HepG2 (cell line): ENCODE measurements around the gene CDKN1A. TPM values are rescaled to one million over a fixed set of nuclear protein-coding genes. Genes with fewer than 3 reads are reported as not detected.

Experiments
- FLYWCH1 ChIP-seq: sonication (generic); formaldehyde crosslinking; IDR thresholded peaks from 2 replicates; pipeline ENCODE4 v1.8.1; 2023; ENCODE audit warnings: mild to moderate bottlenecking, missing genetic modification reagents
- HNF4G ChIP-seq, 2 experiments: sonication (generic) in 1 of 2; formaldehyde crosslinking in 1 of 2; IDR thresholded peaks; 2 replicates each; pipeline versions ENCODE4 v1.4.0 to v1.6.1; 2011 to 2020; ENCODE audit warnings: borderline replicate concordance in 2 of 2, low read depth in 2 of 2, mild to moderate bottlenecking in 2 of 2, low read length in 1 of 2, missing genetic modification reagents in 1 of 2, moderate library complexity in 1 of 2
- HOXA3 ChIP-seq: sonication (generic); formaldehyde crosslinking; IDR thresholded peaks from 2 replicates; pipeline ENCODE4 v1.5.0; 2020; ENCODE audit warnings: missing genetic modification reagents
- HOXD1 ChIP-seq: sonication (generic); formaldehyde crosslinking; IDR thresholded peaks from 2 replicates; pipeline ENCODE4 v1.5.0; 2020; ENCODE audit warnings: missing genetic modification reagents
- IRX3 ChIP-seq: sonication (generic); formaldehyde crosslinking; IDR thresholded peaks from 2 replicates; pipeline ENCODE4 v1.8.1; 2023; ENCODE audit warnings: mild to moderate bottlenecking, low read depth, missing genetic modification reagents, borderline replicate concordance
- MAF1 ChIP-seq: sonication (generic); formaldehyde crosslinking; IDR thresholded peaks from 2 replicates; pipeline ENCODE4 v1.5.0; 2020; ENCODE audit warnings: missing genetic modification reagents, borderline replicate concordance
- MEIS2 ChIP-seq: sonication (generic); formaldehyde crosslinking; IDR thresholded peaks from 2 replicates; pipeline ENCODE4 v1.9.0; 2021; ENCODE audit warnings: mild to moderate bottlenecking, missing genetic modification reagents
- NAIF1 ChIP-seq: sonication (generic); formaldehyde crosslinking; IDR thresholded peaks from 2 replicates; pipeline ENCODE4 v1.5.0; 2020; ENCODE audit warnings: mild to moderate bottlenecking, missing genetic modification reagents, borderline replicate concordance
- NR2C2 ChIP-seq: sonication (generic); formaldehyde crosslinking; IDR thresholded peaks from 2 replicates; pipeline ENCODE4 v1.4.0; 2020; ENCODE audit warnings: missing genetic modification reagents, mild to moderate bottlenecking, moderate library complexity, borderline replicate concordance
- PHF21A ChIP-seq: sonication (generic); formaldehyde crosslinking; IDR thresholded peaks from 2 replicates; pipeline ENCODE4 v1.5.0; 2020; ENCODE audit warnings: mild to moderate bottlenecking, missing genetic modification reagents
- PHF8 ChIP-seq: sonication (generic); formaldehyde crosslinking; IDR thresholded peaks from 2 replicates; pipeline ENCODE4 v1.5.0; 2020; ENCODE audit warnings: missing genetic modification reagents
- RXRB ChIP-seq: IDR thresholded peaks from 2 replicates; pipeline ENCODE4 v1.6.1; 2016; ENCODE audit warnings: borderline replicate concordance, missing genetic modification reagents, missing compliant biosample characterization
- THAP7 ChIP-seq: sonication (generic); formaldehyde crosslinking; IDR thresholded peaks from 2 replicates; pipeline ENCODE4 v1.8.1; 2023; ENCODE audit warnings: mild to moderate bottlenecking, missing genetic modification reagents
- ZFY ChIP-seq: sonication (generic); formaldehyde crosslinking; IDR thresholded peaks from 2 replicates; pipeline ENCODE4 v1.4.0; 2020; ENCODE audit warnings: missing genetic modification reagents
- ZNF225 ChIP-seq: sonication (generic); formaldehyde crosslinking; IDR thresholded peaks from 2 replicates; pipeline ENCODE4 v1.4.0; 2020; ENCODE audit warnings: mild to moderate bottlenecking, missing genetic modification reagents
- ZNF230 ChIP-seq: sonication (generic); formaldehyde crosslinking; IDR thresholded peaks from 2 replicates; pipeline ENCODE4 v1.4.0; 2020; ENCODE audit warnings: mild to moderate bottlenecking, missing genetic modification reagents
- ZNF263 ChIP-seq: sonication (generic); formaldehyde crosslinking; IDR thresholded peaks from 2 replicates; pipeline ENCODE4 v1.4.0; 2020; ENCODE audit warnings: missing genetic modification reagents
- ZNF280D ChIP-seq: sonication (generic); formaldehyde crosslinking; IDR thresholded peaks from 2 replicates; pipeline ENCODE4 v1.5.1; 2020; ENCODE audit warnings: mild to moderate bottlenecking, missing genetic modification reagents
- ZNF33B ChIP-seq: sonication (generic); formaldehyde crosslinking; IDR thresholded peaks from 2 replicates; pipeline ENCODE4 v1.5.1; 2020; ENCODE audit warnings: mild to moderate bottlenecking, missing genetic modification reagents
- ZNF441 ChIP-seq: sonication (generic); formaldehyde crosslinking; IDR thresholded peaks from 2 replicates; pipeline ENCODE4 v1.7.0; 2021; ENCODE audit warnings: missing genetic modification reagents, borderline replicate concordance
- ZNF513 ChIP-seq: sonication (generic); formaldehyde crosslinking; conservative IDR thresholded peaks from 2 replicates; pipeline ENCODE4 v1.5.0; 2020; ENCODE audit warnings: missing genetic modification reagents
- ZNF550 ChIP-seq: sonication (generic); formaldehyde crosslinking; IDR thresholded peaks from 2 replicates; pipeline ENCODE4 v1.4.0; 2020; ENCODE audit warnings: mild to moderate bottlenecking, missing genetic modification reagents, borderline replicate concordance
- ZNF564 ChIP-seq: sonication (generic); formaldehyde crosslinking; IDR thresholded peaks from 2 replicates; pipeline ENCODE4 v1.8.1; 2023; ENCODE audit warnings: mild to moderate bottlenecking, missing genetic modification reagents
- ZNF570 ChIP-seq: sonication (generic); formaldehyde crosslinking; IDR thresholded peaks from 2 replicates; pipeline ENCODE4 v1.4.0; 2020; ENCODE audit warnings: mild to moderate bottlenecking, missing genetic modification reagents, borderline replicate concordance
- polyA plus RNA-seq, 8 experiments: library from polyadenylated mRNA; depleted of rRNA in 3 of 8; stranded (reverse) in 7 of 8; unstranded in 1 of 8; fragments of >200 nt; fragmentation: Illumina TruSeq in 4 of 8; extraction: Trizol in 4 of 8; gene quantifications; 2 replicates each; pipeline versions ENCODE4 v1.2.1 to v1.2.3, GENCODE V29; 2011 to 2016; ENCODE audit warnings: low read depth in 4 of 8, missing spikeins in 1 of 8, mixed read lengths in 1 of 8; ENCODE audit not compliant: insufficient read depth in 1 of 8
- total RNA-seq, 5 experiments: library from RNA; depleted of rRNA; stranded (reverse); fragments of >200 nt; fragmentation: Illumina TruSeq; extraction: Trizol; gene quantifications; 2 replicates each; pipeline ENCODE4 v1.2.3, GENCODE V29; 2016; ENCODE audit warnings: low read depth in 1 of 5

Gene CDKN1A
- total and polyA plus RNA-seq, 2 of the 13 experiments (the other 11 are each of a cell fraction or from before 2014, with no cell fraction given): 60.7 to 92.1 TPM

- TF ChIP-seq ZNF280D (CRISPR knock-in tag) (peak; percentile 63; the same call in 1 of the 2 replicates), HOXA3 (CRISPR knock-in tag) (no peak), ZNF263 (CRISPR knock-in tag) (peak; percentile 93), ZNF550 (CRISPR knock-in tag) (0 out of 2 replicates have a peak, but pooled peaks have one; percentile 17), ZNF564 (0 out of 2 replicates have a peak, but pooled peaks have one; percentile 16), NR2C2 (CRISPR knock-in tag) (0 out of 2 replicates have a peak, but pooled peaks have one; percentile 7), IRX3 (CRISPR knock-in tag) (peak; percentile 58; the same call in 1 of the 2 replicates), MEIS2 (CRISPR knock-in tag) (peak; percentile 10; the same call in 1 of the 2 replicates), ZFY (CRISPR knock-in tag) (peak; percentile 10; the same call in 1 of the 2 replicates), NAIF1 (CRISPR knock-in tag) (peak; percentile 20), PHF21A (CRISPR knock-in tag) (peak; percentile 52), MAF1 (CRISPR knock-in tag) (no peak), ZNF230 (CRISPR knock-in tag) (no peak), HNF4G (IDR thresholded peaks at IDR 0.05; ENCODE audit: borderline replicate concordance, low read depth, low read length) (no peak), HNF4G (CRISPR knock-in tag; IDR thresholded peaks at IDR 0.05; ENCODE audit: borderline replicate concordance, low read depth) (no peak), RXRB (CRISPR knock-in tag) (no peak), ZNF441 (CRISPR knock-in tag) (0 out of 2 replicates have a peak, but pooled peaks have one; percentile 23), ZNF570 (no peak), PHF8 (0 out of 2 replicates have a peak, but pooled peaks have one; percentile 16), HOXD1 (CRISPR knock-in tag) (no peak; the same call in none of the 2 replicates), ZNF33B (CRISPR knock-in tag) (0 out of 2 replicates have a peak, but pooled peaks have one; percentile 6), FLYWCH1 (CRISPR knock-in tag) (no peak), ZNF513 (CRISPR knock-in tag) (no peak), THAP7 (CRISPR knock-in tag) (0 out of 2 replicates have a peak, but pooled peaks have one; percentile 24), ZNF225 (CRISPR knock-in tag) (no peak)
Measured at GRCh38 chr6:36679043-36679833, 724 bp downstream of the CDKN1A start (continued).
